ENCODE results near the gene CASZ1.

The CASZ1 gene

DNA sequence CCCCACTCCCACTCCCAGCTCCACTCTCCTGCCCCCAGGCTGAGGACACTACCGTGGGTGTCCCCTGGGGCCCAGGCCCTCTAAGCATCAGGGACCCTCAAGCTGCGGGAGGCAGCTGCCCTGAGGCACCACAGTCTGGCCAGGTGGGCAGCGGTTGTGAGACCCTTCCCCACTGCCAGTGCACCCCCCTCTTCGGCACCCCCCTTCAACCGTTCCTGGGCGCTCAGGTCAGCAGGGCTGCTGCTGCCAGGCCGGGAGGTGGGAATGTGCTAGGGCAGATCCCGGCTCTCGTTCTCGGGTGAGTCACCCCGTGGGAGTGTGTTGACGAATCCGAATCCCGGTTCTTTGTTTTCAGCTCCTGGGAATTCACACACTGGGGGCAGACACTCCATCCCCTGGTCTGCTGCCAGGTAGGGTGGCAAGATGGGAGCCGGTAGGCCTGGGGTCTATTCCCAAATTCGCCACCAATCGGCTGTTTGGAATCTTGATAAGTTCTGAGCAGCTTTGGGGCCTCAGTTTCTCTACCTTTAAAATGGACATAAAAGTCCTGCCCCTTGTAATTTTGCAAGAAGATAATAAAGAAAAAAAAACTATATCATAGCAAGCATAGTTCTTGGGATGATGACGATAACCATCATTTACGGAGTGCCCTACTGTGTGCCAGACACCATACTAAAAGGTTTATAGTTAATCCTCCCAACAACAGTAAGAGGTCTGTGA, 28.5 kb upstream of the CASZ1 start:
- DNase-seq, result no peak

DNA sequence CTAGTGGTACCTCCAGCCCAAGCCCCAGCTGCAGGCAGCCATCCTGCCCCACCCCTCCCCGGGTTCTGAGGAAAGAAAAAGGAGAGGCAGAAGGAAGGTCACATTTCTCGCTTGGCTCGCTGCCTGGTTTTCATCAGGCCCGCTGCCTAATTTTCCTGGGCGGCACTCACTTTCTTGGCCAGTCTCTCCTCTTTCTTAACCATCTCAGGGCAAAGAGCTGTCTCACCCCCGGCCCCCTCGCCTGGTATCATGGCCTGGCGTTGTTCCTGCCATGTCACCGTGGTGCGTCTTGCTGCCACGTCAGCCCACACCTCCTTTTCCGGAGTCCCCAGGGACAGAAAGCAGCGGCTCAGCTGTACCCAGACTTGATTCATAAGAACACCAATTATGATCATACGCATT, 26.6 kb upstream of the CASZ1 start:
- no peak for DNase-seq

DNA sequence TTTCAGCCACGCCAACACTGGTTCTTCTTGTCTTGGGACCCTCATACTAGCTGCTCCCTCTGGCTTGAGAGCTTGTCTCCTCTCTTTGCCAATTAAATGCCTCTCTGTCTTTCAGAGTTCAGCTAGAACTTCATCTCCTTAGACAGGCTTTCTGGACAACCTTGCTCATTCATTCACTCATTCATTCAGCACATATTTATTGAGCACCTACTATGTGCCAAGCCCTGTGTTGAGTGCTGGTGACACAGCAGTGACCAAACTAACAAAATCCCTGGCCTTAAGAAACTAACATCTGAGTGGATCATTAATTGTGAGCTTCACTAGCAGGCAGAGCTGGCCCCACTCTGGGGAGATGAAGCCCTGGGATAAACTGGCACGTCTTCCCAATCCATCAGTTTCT, 24.9 kb upstream of the CASZ1 start:
- no peak for DNase-seq

DNA sequence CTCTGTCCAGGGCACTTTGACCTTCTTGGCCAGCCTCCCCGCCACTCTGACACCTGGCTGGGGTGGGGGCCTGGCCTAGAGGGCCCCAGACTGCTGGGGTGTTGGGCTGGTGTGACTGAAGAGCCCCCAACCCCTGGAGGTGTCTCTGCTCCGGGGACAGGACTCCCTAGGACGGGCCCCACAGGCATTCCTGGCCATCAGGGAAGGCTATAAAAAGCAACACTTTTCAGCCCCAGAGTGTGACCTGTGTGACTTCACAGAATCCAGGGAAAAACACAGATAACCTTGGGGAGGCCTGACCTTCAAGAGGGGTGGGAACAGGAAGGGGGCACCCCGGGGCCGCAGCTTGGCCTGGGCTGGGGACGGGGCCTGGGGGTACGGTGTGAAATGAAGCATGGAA, 24.0 kb upstream of the CASZ1 start:
- no peak for DNase-seq

DNA sequence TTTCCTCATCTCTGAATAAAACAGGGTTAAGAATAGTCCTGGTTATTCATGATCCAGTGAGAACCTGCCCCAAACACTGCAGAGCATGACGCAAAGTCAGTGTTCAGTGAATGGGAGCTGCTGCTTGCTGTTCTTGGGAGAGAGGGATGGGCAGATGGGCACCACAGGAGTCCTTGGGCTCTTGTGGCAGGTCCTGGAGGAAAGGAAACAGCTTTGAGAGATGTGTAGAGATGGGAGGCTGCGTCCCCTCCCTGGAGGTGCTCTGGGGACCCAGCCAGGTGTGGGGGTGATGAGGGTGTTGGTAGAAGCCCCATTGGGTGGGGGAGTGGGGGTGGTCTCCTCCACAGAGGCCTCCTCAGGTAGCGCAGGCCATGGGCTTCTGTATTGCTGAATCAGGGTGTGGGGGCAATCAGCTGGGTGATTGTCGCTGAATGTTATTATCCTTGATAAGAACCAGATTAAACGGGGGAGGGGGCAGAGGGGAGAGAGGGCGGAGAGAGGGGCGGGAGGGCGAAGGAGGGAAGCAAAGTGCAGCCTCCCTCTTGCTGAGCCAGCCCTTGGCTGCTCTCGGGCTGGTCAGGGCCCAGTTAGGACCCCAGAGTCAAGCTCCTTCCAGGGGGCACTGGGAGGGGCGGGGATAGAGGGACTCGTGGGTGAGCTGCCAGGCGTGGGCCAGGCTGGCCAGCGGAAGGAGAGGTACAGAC, 22.9 kb upstream of the CASZ1 start:
- no peak for DNase-seq

DNA sequence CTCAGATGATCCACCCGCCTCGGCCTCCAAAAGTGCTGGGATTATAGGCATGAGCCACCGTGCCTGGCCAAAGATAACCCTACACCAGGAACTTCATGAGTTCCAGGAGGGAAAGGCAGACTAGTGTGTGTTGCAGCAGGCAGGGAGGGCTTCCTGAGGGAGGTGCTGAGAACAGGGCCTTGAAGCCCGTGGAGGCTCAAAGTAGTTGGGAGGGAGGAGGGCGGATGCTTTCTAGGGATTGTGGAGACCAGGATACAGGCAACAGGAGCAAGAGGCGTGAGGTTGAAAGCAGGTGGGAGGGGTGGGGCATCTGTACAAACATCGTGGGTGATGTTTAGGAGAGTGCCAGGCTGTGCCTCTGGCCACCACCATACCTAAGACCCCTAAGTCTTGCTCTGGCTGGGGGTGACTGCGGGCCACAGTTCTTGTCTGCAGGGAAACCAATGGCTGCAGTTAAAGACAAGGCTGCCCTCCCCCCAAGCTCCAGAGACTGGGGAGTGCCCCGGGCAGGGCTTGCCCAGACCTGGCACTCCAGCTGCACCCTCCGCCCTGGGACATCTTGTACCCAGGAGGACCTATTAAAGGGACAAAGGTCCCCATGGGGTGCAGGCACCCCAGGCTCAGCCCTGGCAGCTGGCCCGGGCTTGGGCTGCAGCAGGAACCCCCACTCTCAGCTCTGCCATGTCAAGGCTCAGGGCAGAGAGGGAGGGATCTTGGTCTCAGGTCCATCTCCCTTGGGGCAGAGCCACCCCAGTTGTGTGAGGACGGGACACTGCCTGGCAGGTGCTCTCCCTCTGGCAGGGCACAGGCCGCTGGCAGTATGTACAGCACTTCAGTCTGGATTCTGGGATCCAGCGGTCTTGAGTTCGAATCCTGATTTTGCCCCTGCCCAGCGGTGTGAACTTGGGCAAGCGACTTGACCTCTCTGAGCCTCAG, 22.1 kb upstream of the CASZ1 start:
- no peak for DNase-seq

DNA sequence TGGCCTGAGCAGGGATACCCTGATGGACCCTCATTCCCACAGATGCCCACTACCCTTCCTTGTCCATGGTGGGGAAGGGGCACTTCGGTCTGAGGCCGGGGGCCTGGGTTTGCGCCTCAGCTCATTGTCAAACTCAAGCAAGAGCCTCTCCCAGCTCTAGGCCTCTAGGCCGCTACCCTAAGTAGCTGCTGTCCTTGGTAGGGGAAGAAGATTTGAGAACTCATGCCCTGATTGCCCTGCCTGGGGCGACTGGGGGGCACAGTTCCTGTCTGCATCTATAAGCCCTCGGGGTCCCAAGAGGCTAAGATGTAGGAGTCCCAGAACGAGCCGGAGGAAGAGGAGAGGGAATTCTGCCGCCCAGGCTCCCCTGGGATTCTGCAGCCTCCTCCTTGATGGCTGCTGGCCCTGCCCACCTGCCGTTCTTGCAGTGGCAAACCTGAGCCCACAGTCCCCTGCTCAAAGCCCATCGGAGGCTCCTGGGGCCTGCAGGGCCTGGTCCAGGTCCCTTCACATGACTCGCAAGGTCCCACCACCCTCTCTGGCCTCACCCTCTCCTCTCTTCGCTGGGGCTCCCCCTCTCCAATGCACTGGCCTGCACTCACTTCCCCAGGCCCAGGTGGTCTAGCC, 20.4 kb upstream of the CASZ1 start:
- DNase-seq, result no peak

DNA sequence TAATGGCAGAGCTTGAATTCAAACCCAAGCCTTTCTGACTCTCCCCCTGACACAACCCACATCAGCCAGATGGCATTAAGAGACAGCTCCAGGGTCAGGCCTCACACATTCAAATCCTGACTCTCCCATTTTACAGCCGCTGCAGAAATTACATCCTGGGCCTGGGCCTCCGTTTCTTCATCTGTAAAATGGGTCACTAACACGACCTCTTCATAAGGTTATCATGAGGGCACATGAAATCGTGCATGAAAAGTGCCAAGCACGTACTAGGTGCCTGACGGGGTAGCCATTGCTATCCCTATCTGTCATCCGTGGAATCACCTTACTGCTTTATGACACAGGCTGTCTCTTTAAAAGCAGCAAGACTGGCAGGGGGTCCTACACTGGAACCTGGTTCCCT, 19.8 kb upstream of the CASZ1 start:
- DNase-seq, result no peak

DNA sequence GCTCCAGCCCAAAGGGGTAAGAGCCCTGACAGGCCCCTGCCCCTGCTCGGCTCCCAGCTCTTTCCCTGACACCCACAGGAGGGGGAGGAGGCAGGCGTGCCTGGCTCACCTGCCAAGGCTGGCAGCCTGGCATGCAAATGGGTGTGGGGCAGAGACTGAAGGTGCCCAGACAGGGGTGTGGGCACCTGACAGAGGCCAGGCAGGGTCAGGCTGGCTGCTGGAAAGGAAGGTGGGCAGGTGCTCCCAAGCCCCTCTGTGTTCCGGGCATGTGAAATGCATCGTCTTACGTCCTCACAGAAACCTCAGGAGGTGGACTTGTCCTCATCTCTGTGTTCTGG, 19.4 kb upstream of the CASZ1 start:
- DNase-seq, result no peak

DNA sequence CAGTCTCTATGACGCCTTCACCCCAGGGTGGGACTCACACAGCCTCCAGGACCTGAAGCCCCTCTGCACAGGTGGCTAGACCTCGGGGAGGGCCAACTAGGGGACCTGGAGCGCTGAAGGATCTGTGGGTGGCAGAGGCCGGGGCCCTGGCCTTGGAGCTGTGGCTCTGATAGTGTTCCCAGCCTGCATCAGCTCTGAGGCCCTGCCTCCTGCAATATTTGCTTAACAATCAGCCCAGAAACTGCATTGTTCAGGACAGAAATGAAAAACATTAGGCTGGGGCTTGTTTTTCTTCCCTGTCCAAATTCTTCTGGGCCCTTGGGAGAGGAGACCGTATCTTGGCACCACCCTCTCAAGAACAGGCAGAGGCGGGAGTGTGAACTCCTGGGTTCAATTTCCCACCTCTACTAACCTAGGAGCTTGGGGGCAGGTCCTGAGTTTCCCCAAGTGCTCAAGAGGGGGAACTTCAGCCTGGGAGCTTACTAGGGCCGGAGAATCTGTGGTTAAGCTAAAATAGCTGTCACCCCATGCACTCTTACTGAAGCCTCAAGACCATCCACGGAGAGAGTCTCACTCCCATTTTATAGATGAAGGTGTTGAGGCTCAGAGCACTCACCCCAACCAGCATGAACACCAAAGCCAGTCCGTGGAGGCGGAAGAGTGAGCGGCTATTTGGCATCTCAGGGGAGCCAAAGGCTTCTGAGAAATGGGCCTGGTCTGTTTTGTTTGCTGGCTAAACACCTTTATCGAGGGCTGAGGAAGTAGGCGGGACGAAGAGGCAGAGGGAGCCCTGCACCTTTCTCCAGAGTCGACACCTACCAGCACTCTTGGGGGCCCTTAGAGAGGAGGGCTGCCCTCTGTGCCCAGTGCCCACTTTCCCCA, 18.8 kb upstream of the CASZ1 start:
- no peak for DNase-seq

DNA sequence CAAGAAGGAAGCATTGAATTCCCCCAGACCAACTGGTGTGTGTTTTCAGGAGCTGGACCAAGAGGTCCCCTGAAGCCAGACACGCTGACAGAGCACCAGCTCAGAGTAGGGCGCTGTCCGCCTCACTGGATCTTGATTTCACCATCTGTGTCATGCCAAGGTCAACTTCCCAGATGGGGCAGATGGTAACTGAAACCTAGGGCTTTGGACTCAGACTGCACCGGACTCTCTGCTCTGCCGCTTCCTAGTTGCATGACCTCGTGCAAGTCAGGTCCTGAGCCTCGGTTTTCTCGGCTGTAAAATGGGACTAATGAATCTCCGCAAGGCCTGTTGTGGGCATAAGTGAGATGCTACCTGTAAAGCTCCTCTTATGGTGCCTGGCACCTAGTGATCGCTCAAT, 17.9 kb upstream of the CASZ1 start:
- DNase-seq, result no peak

DNA sequence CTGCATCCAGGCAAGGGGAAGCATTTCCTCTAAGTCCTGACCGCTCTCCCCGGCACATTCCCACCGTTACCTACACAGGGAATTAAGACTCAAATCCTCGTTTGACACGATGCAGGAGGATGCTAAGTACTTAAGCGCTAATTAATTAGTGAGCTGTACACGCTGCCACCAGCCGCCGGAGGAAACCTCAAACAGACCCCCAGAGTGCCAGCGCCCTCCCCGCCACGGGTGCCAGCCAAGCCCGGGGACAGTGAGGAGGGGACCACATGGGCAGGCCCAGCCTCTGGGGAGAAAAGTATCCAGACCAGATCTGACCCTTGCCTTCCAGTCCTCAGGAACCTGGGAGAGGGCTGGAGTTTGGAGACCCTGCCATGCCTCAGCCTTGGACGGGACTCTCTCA, 17.4 kb upstream of the CASZ1 start:
- DNase-seq, result no peak

DNA sequence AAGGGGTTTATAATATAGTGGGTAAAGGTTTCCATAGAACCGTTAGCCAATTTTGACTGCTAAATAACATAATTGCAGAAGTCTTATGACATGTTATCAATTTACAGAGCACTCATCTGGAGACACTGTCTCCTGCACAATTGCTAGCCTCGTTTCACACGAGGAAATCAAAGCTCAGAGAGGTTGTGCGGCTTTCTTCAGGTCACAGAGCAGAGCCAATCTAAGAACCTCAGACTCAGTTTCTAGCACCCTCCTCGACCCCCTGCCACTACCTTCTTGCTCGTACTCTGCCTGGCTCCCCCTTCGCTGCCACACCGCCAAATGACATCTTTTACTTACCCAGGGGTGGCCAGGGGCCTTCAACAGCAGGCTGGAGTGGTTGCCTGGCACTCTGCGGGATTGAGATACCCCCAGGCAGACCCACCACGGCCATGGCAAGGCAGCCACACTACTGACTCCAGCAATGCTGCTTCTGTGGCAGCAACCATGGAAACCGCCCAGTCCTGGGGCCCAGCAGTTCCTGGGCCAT, 16.0 kb upstream of the CASZ1 start:
- DNase-seq, result no peak

DNA sequence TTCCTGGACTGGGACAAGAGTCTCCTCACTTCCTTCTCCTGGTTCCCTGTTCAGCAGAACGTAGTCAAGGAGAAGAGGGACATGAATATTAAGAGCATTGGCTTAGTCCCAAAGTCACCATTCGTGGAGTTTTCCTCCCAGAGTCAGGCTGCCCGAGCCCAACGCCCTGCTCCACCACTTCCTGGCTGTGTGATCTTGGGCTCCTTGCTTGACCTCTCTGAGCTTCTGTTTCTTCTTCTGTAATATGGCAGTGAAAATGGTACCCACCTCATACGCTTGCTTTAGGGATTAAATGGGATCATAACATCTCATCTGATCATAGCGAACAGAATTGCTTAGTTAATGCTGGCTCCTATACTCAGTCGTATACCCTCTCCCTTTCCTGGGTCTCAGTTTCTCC, 12.0 kb upstream of the CASZ1 start:
- DNase-seq, result no peak

DNA sequence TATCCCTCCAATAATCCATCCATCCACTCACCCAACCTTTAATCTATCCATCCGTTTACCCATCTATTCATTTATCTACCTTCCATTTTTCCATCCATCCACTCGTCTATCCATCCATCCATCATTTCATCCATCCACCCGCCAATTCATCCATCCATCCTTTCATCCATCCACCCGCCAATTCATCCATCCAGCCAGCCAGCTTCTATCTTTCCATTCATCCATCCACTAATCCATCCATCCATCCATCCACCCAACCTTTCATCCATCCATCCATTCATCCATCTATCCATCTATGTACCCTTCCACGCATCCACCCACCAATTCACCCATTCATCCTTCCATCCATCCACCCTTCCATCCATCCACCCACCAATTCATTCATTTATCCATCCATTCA, 10.5 kb upstream of the CASZ1 start:
- DNase-seq, result no peak

DNA sequence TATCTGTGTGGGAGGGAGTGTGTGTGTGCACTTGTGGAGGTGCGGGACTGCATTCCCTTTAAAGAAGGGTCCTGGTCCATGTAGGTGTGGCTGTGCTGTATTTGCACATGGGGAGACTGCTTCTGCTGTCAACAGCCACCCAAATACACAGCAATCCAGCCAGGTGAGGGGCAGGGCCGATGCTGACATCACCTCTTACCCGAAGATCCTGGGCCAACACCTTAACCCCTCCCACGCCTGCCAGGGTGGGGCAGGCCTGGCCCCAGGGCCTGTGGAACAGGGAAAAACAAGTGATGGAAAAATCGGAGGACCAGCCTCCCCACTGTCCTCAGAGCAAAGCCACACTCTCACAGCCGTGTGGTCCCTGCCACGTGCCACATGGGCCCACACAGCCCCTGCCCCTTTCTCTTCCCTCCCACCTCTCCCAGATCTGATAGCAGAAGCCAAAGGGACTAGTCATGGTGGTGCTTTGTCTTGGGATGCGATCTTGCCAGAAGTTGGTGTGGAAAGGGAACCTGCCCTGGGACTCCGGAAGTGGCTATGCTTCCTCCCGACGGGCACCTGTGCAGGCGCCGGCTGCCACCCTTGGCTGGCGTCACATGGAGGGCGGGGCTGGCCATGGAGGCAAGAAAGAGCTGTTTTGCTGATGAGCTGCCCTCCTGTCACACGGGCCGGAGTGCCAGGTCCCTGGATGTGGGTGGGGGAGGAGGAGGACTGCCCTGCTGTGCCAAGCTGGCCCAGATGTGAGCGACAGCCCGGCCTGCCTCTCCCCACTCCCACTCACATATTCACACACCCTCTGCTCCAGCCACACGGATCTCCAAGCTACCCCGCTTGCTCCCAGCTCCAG, 7.8 kb upstream of the CASZ1 start:
- no peak for DNase-seq

DNA sequence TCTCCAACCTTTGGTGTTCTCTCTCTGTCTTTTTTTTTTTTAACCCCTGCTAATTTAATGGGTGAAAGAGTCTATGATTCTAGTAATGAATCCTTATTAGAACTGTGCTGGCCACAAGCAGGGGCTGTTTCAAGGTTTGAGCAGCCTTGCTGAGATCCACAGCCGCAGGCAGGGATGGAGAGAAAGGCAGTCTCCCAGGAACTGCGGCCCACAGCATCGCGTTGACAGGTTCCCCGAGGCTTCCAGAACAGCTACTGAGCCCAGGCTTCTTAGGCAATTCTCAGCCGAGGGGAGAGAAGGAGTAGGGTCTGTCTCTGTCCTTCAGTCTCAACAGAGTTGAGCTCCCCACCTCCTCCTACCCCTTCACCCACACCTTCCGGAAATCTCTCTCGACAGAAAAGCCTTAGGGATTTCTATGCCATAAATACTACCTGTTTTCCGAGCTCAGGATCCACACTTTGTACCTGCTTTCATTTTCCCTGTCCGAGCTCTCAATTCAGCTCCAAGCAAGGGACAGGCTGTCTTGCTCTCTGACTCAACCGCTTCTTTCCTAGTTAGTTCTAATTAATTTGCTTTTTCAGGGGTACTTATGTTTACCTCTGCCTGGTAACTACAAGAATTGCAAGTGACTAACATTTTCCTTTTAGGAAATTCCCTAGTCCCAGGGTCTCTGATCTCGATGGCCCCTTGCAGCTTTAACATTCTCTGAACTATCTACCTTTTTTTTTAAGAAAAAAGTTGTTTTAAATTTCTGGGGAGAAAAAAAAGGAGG, 6.7 kb upstream of the CASZ1 start:
- DNase-seq, result no peak

DNA sequence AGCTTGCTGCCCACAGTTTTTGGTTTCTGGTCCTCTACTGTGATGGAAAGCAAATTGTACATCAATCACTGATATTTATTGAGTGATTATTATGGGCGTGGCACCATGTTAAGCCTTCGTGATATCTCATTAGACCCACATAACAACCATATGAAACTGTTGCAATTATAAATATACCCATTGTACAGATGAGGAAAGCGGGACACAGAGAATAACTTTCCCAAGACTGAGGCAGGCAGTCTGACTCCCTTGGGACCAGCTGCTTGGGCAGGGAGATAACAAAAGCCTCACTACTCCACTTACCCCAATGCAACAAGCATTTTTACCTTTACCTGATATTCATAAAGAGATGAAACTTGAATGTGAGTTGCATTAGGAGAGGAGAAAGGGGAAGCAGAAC, 4.3 kb upstream of the CASZ1 start:
- no peak for DNase-seq

DNA sequence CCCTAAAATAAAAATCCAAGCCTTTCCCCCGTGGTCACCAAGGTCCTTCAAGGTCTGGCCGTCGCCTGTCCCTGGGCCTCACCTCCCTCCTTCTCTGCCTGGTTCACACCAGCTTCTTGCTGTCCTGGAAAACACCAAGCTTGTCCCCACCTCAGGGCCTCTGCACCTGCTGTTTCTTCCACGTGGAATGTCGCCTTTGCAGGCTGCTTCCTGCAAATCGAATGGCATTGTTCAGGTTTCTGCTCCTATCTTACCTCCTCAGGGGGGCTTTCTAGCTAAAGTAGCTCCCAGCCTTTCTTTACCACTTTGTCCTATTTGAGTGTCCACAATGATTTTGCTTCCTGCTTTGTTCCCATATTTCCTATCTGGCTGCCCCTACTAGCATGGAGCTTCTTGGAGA, 3.3 kb upstream of the CASZ1 start:
- DNase-seq, result no peak

DNA sequence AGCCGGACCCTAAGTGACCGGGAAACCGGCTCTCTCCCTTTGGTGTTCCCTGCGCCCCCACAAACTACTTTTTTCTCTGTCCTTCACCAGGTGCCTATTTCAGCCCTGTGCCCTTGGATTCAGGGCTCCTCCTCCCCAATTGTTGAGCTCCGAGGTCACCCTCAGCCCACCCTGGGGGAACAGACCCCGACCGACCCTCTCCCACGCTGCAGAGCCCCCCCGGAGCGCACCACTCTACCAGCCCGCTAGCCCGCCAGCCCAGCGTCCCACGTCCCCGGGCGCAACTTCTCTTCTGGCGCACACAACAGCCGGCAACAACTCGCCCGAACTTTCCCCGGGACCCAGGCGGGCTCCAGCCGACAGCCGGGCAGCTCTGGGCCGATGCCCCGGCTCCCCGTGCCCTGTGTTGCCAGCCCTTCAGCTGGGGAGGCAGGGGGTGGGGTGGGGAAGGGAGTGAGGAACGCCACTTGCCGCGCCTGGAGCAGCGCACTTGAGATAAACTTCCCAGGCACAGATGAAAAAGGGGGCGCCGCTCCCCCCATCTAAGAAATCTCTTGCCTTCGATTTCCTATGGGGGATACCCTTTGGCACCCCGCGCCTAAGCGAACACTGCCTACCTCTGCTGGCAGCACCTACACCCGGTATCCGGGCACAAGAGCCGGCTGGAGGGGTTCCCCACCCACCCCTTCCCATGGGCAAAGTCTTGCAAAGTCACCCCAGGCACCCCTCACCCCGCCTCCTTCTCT, 997 bp downstream of the CASZ1 start:
- DNase-seq, result no peak

Measured in inflammatory macrophage treated with lipopolysaccharide for 1 hour (primary cell).